H1 (cell line): ENCODE data around the gene LRP3. TPM values are rescaled to one million over a fixed set of nuclear protein-coding genes. Genes with fewer than 3 reads are reported as not detected.

Source experiments
- CTCF ChIA-PET: fragments of 300-600 bp; sonication (Branson Sonifier 250); formaldehyde crosslinking; loops from one replicate; lab custom pipeline; 2021; ENCODE audit not compliant: partially characterized antibody; lab: Charles Lee
- POLR2A ChIA-PET: fragments of 300-600 bp; sonication (Branson Sonifier 250); formaldehyde crosslinking; loops from one replicate; lab custom pipeline; 2021; ENCODE audit warnings: inconsistent platforms; ENCODE audit not compliant: partially characterized antibody; lab: Charles Lee
- DNase-seq, 2 experiments: peaks; one replicate each; pipeline versions ENCODE4 v3.0.0 to v3.0.0-alpha.2; 2010 to 2022; ENCODE audit warnings: low spot score in 2 of 2, low read depth in 1 of 2, mixed read lengths in 1 of 2
- FAIRE-seq: peaks from 2 replicates; lab custom pipeline; 2011; peaks lifted over from hg19 to GRCh38; lab: Jason Lieb, UNC
- H2AFZ ChIP-seq: 2 replicates; pipeline ENCODE4 v1.8.1; 2012; ENCODE audit warnings: low read length, inconsistent platforms
- H2AK5ac ChIP-seq: 2 replicates; pipeline ENCODE4 v1.6.1; 2013; ENCODE audit warnings: low read depth, low read length
- H2BK120ac ChIP-seq: replicated peaks from 2 replicates; pipeline ENCODE3; 2013; ENCODE audit warnings: low read depth, low read length, inconsistent platforms
- H2BK12ac ChIP-seq: 2 replicates; pipeline ENCODE4 v1.6.1; 2013; ENCODE audit warnings: low read depth, low read length
- H2BK15ac ChIP-seq: 2 replicates; pipeline ENCODE4 v1.6.1; 2013; ENCODE audit warnings: low read length
- H2BK20ac ChIP-seq: 2 replicates; pipeline ENCODE4 v1.6.1; 2013; ENCODE audit warnings: low read length
- H2BK5ac ChIP-seq: 2 replicates; pipeline ENCODE4 v1.6.1; 2013; ENCODE audit warnings: low read depth, low read length
- H3K14ac ChIP-seq: 2 replicates; pipeline ENCODE4 v1.6.1; 2013; ENCODE audit warnings: inconsistent platforms; ENCODE audit not compliant: insufficient read length
- H3K18ac ChIP-seq: 2 replicates; pipeline ENCODE4 v1.6.1; 2013; ENCODE audit warnings: low read length; ENCODE audit errors: extremely low read depth
- H3K23ac ChIP-seq: 2 replicates; pipeline ENCODE4 v1.6.1; 2013; ENCODE audit warnings: inconsistent platforms; ENCODE audit not compliant: insufficient read length
- H3K23me2 ChIP-seq: 2 replicates; pipeline ENCODE4 v1.6.1; 2013; ENCODE audit warnings: low read depth, low read length
- H3K27ac ChIP-seq: 2 replicates; pipeline ENCODE4 v1.6.1; 2011; ENCODE audit warnings: low read depth, low read length, inconsistent platforms
- H3K27me3 ChIP-seq, 4 experiments: replicated peaks in 1 of 4; 1 replicate in 1 of 4; 2 replicates in 3 of 4; pipeline versions ENCODE4 v1.6.1 to v1.8.1; 2011 to 2013; ENCODE audit warnings: low read length in 3 of 4, mild to moderate bottlenecking in 3 of 4, inconsistent platforms in 2 of 4, mixed read lengths in 2 of 4, moderate library complexity in 1 of 4; ENCODE audit not compliant: control insufficient read depth in 3 of 4, insufficient read depth in 3 of 4; ENCODE audit errors: extremely low read depth in 1 of 4
- H3K36me3 ChIP-seq, 4 experiments: 2 replicates each; pipeline versions ENCODE4 v1.6.1 to v1.8.1; 2011 to 2013; ENCODE audit warnings: mild to moderate bottlenecking in 4 of 4, low read length in 3 of 4, moderate library complexity in 2 of 4, control low read depth in 1 of 4, inconsistent platforms in 1 of 4; ENCODE audit not compliant: insufficient read depth in 4 of 4, control insufficient read depth in 2 of 4
- H3K4ac ChIP-seq: replicated peaks from 2 replicates; pipeline ENCODE3; 2013; ENCODE audit warnings: low read length, low read depth, mixed read lengths, inconsistent platforms; ENCODE audit not compliant: insufficient read length
- H3K4me1 ChIP-seq, 4 experiments: replicated peaks in 1 of 4; 1 replicate in 1 of 4; 2 replicates in 3 of 4; pipeline versions ENCODE4 v1.6.1 to v1.8.1; 2011 to 2013; ENCODE audit warnings: low read length in 3 of 4, inconsistent platforms in 2 of 4, mixed read lengths in 1 of 4; ENCODE audit not compliant: insufficient read depth in 4 of 4, control insufficient read depth in 3 of 4
- H3K4me2 ChIP-seq, 2 experiments: 2 replicates each; pipeline versions ENCODE4 v1.6.1 to v1.8.1; 2011 to 2013; ENCODE audit warnings: low read depth in 2 of 2, low read length in 2 of 2, control low read depth in 1 of 2, inconsistent platforms in 1 of 2, mild to moderate bottlenecking in 1 of 2; ENCODE audit not compliant: insufficient read depth in 1 of 2
- H3K4me3 ChIP-seq, 4 experiments: fragments of 200-600, 300-600 bp in 1 of 4; sonication (generic), shearing (Covaris generic), sonication (Bioruptor Twin) in 1 of 4; 2 replicates each; pipeline versions ENCODE4 v1.5.1 to v1.8.1; 2011 to 2016; ENCODE audit warnings: low read length in 4 of 4, low read depth in 3 of 4, control low read depth in 2 of 4, inconsistent platforms in 2 of 4, mild to moderate bottlenecking in 2 of 4, mixed read lengths in 1 of 4, moderate library complexity in 1 of 4; ENCODE audit not compliant: insufficient read depth in 2 of 4; ENCODE audit errors: extremely low read depth in 1 of 4
- H3K56ac ChIP-seq: replicated peaks from 2 replicates; pipeline ENCODE3; 2013; ENCODE audit warnings: low read depth, mild to moderate bottlenecking, mixed read lengths, low read length, inconsistent platforms; ENCODE audit not compliant: insufficient read length
- H3K79me1 ChIP-seq: 2 replicates; pipeline ENCODE4 v1.6.1; 2013; ENCODE audit warnings: low read depth, low read length, control low read depth
- H3K79me2 ChIP-seq, 2 experiments: 2 replicates each; pipeline versions ENCODE4 v1.6.1 to v1.8.1; 2012 to 2013; ENCODE audit warnings: low read length in 2 of 2, mild to moderate bottlenecking in 2 of 2, inconsistent platforms in 1 of 2; ENCODE audit not compliant: insufficient read depth in 2 of 2, control insufficient read depth in 1 of 2
- H3K9ac ChIP-seq, 4 experiments: replicated peaks in 1 of 4; 1 replicate in 1 of 4; 2 replicates in 3 of 4; pipeline versions ENCODE4 v1.6.1 to v1.8.1; 2011 to 2013; ENCODE audit warnings: low read depth in 3 of 4, low read length in 3 of 4, control low read depth in 2 of 4, mild to moderate bottlenecking in 2 of 4, moderate library complexity in 2 of 4, inconsistent platforms in 1 of 4; ENCODE audit errors: extremely low read depth in 1 of 4
- H3K9me3 ChIP-seq, 2 experiments: 2 replicates each; pipeline versions ENCODE4 v1.6.1 to v1.8.1; 2012 to 2013; ENCODE audit warnings: mild to moderate bottlenecking in 2 of 2, moderate library complexity in 2 of 2, control low read depth in 1 of 2, inconsistent platforms in 1 of 2, low read depth in 1 of 2, low read length in 1 of 2, mixed read lengths in 1 of 2; ENCODE audit not compliant: insufficient read depth in 2 of 2
- H4K20me1 ChIP-seq, 2 experiments: replicated peaks in 1 of 2; 2 replicates each; pipeline versions ENCODE3 to v1.8.1; 2011 to 2013; ENCODE audit warnings: inconsistent platforms in 2 of 2, low read length in 2 of 2, mild to moderate bottlenecking in 1 of 2; ENCODE audit not compliant: insufficient read depth in 2 of 2, control insufficient read depth in 1 of 2
- H4K5ac ChIP-seq: 2 replicates; pipeline ENCODE4 v1.6.1; 2013; ENCODE audit warnings: low read length, low read depth, mixed read lengths, inconsistent platforms; ENCODE audit not compliant: insufficient read length
- H4K8ac ChIP-seq: 2 replicates; pipeline ENCODE4 v1.8.0; 2013; ENCODE audit warnings: mild to moderate bottlenecking, moderate library complexity, low read length, inconsistent platforms; ENCODE audit not compliant: insufficient read depth; ENCODE audit errors: extremely low read depth
- H4K91ac ChIP-seq: replicated peaks from 2 replicates; pipeline ENCODE3; 2013; ENCODE audit warnings: low read length, mixed read lengths, inconsistent platforms; ENCODE audit not compliant: insufficient read length
- CHD1 ChIP-seq: IDR thresholded peaks from 2 replicates; pipeline ENCODE4 v1.6.1; 2012; ENCODE audit warnings: low read depth, low read length, improper control_type of control experiment
- EZH2 ChIP-seq: fragments of 200-600 bp; sonication (generic); IDR thresholded peaks from 2 replicates; pipeline ENCODE4 v1.7.1; 2012; ENCODE audit warnings: low read depth, mild to moderate bottlenecking, moderate library complexity, low read length, inconsistent platforms; ENCODE audit not compliant: severe bottlenecking
- KDM4A ChIP-seq: IDR thresholded peaks from one replicate; pipeline ENCODE4 v1.7.1; 2012; ENCODE audit warnings: low read depth, mild to moderate bottlenecking, moderate library complexity, low read length, inconsistent platforms; ENCODE audit not compliant: severe bottlenecking
- RFX5 ChIP-seq: IDR thresholded peaks from 2 replicates; pipeline ENCODE4 v1.6.1; 2011; ENCODE audit warnings: low read depth, low read length, improper control_type of control experiment, borderline replicate concordance
- WGBS, 2 experiments: shearing (Covaris generic) in 1 of 2; methylation state at CpG; one replicate each; pipeline versions ENCODE4 v1.1.6 to v1.1.7; 2013 to 2015; ENCODE audit warnings: low lambda C conversion rate in 2 of 2, mixed read lengths in 2 of 2, inconsistent platforms in 1 of 2, low coverage in 1 of 2, missing lambda C conversion rate in 1 of 2; ENCODE audit not compliant: insufficient replicate concordance in 2 of 2, insufficient coverage in 1 of 2, insufficient read length in 1 of 2; ENCODE audit errors: extremely low coverage in 1 of 2, missing lambda C conversion rate in 1 of 2; 5-methylcytosine and 5-hydroxymethylcytosine counted together
- polyA plus RNA-seq, 7 experiments: library from polyadenylated mRNA; depleted of rRNA in 3 of 7; stranded (reverse) in 5 of 7; unstranded in 2 of 7; fragments of >200 nt in 5 of 7; fragments of 200-250 nt in 2 of 7; gene quantifications; 1 replicate in 5 of 7; 2 replicates in 1 of 7; 4 replicates in 1 of 7; pipeline versions ENCODE4 v1.2.1 to v1.2.3, GENCODE V29; 2011 to 2013; ENCODE audit warnings: missing spikeins in 2 of 7, mixed read lengths in 2 of 7
- total RNA-seq: library from RNA; stranded (reverse); fragmentation: NEBNext Ultra II Directional; extraction: Animal tissue kit (Norgen Biotek cat#: 25700); gene quantifications from 2 replicates; pipeline ENCODE4 v1.2.1, GENCODE V29; 2021

LRP3 gene
- total and polyA plus RNA-seq, 2 of the 8 experiments (the other 6 are each of a cell fraction or from before 2014, with no cell fraction given), result 30.3 to 33.7 TPM

DNA sequence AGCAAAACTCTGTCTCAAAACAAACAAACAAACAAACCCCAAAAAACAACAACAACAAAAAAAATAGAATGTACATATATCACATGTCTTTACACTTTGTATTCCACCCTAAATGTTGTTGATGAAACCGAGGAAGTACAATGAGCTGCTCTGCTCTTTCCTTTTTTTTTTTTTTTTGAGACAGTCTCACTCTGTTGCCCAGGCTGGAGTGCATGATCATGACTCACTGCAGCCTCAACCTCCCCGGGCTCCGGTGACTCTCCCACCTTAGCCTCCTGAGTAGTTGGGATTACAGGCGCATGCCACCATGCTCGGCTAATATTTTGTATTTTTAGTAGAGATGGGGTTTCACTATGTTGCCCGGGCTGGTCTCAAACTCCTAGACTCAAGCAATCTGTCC lies 30.6 kb upstream of the LRP3 start:
- H4K91ac ChIP-seq, result no peak overlapping the region
- no peaks in the 10 kb centered on the region for H3K79me1 ChIP-seq
- H3K18ac ChIP-seq, result no peak overlapping the region
- H3K4me1 ChIP-seq, result no peaks in the 10 kb centered on the region
- no peak overlapping the region for H2BK120ac ChIP-seq
- 87% methylated on average over 6 of the region's 6 CpGs; no CpG with 5 or more reads in 1 of the 2 experiments for WGBS, 2 experiments
- no peaks in the 10 kb centered on the region for H4K20me1 ChIP-seq
- no peak overlapping the region for H2BK12ac ChIP-seq
- H3K9me3 ChIP-seq, result peaks cover 0 to 9% of the 10 kb centered on the region in 2 experiments; a peak in 1 of 4 replicates
- no peaks in the 10 kb centered on the region; the same call in 1 of the 2 replicates for H3K23me2 ChIP-seq
- H3K27me3 ChIP-seq, result no peaks in the 10 kb centered on the region
- no peak overlapping the region for H3K4ac ChIP-seq
- H3K23ac ChIP-seq, result no peak overlapping the region
- H4K5ac ChIP-seq, result no peak overlapping the region
- FAIRE-seq (no peak), DNase-seq (no peak)
- no peak overlapping the region for H3K9ac ChIP-seq
- no peak overlapping the region for H2BK20ac ChIP-seq
- no peak overlapping the region for H3K56ac ChIP-seq
- ChIA-PET POLR2A (interaction anchor here (0.6 to 1.6 kb wide), 3 partner anchors 13 to 286 kb away, joined by 3 to 4 read pairs (median 4); no protein-coding TSS in a partner anchor), CTCF (interaction anchor here (0.7 to 4.2 kb wide), 4 partner anchors 13 to 1877 kb away, joined by 3 to 19 read pairs (median 5); no protein-coding TSS in a partner anchor)
- no peak overlapping the region for H2BK15ac ChIP-seq
- no peak overlapping the region for H3K4me2 ChIP-seq
- no peak overlapping the region for H2AFZ ChIP-seq
- H2BK5ac ChIP-seq, result no peak overlapping the region
- H3K79me2 ChIP-seq, result no peaks in the 10 kb centered on the region
- no peak overlapping the region for H4K8ac ChIP-seq
- H3K14ac ChIP-seq, result no peak overlapping the region
- no peak overlapping the region for H2AK5ac ChIP-seq
- H3K4me3 ChIP-seq, result no peak overlapping the region
- no peaks in the 10 kb centered on the region for H3K36me3 ChIP-seq
- H3K27ac ChIP-seq, result no peak overlapping the region
- no peak for TF ChIP-seq RFX5
- TF ChIP-seq CHD1, result no peak
- TF ChIP-seq EZH2, result no peak
- no peak for TF ChIP-seq KDM4A
